K562 (cell line): ENCODE data around the gene OLIG1. TPM values are rescaled to one million over a fixed set of nuclear protein-coding genes. Genes with fewer than 3 reads are reported as not detected.

ENCODE experiments used
- ATAC-seq: fragments of 200-7000 bp; cut with Tn5 transposase; 3 replicates; pipeline ENCODE4 v1.9.1; 2020; ENCODE audit warnings: moderate library complexity
- BruUV-seq: library from RNA; stranded (reverse); fragments of 400-500 nt; replicated peaks from 2 replicates; lab custom pipeline; 2021; lab: Mats Ljungman, UMichigan
- CTCF ChIA-PET: fragments of 300-600 bp; formaldehyde crosslinking; extraction: SDS; loops from one replicate; lab custom pipeline; 2021; ENCODE audit warnings: low intra/inter-chr PET ratio; lab: Yijun Ruan, JAX
- POLR2A ChIA-PET: fragments of 300-600, 350-650 bp; sonication (Branson Sonifier 250); formaldehyde crosslinking; extraction: SDS; loops from one replicate; lab custom pipeline; 2021; ENCODE audit warnings: antibody characterized with exemption, inconsistent platforms; lab: Yijun Ruan, JAX
- DNase-seq, 4 experiments: peaks; one replicate each; pipeline versions ENCODE4 v3.0.0 to v3.0.0-alpha.2; 2011 to 2018; ENCODE audit warnings: low spot score in 3 of 4, mixed read lengths in 3 of 4; ENCODE audit errors: extremely low read depth in 1 of 4
- FAIRE-seq: peaks from 2 replicates; lab custom pipeline; 2011; peaks lifted over from hg19 to GRCh38; lab: Jason Lieb, UNC
- H2AFZ ChIP-seq: 2 replicates; pipeline ENCODE4 v1.6.0; 2011; ENCODE audit warnings: low read depth, low read length, control low read depth, inconsistent platforms
- H3K27ac ChIP-seq: fragments of 200-600 bp; 3 replicates; pipeline ENCODE4 v1.8.0; 2011; ENCODE audit warnings: low read depth, mild to moderate bottlenecking, control low read depth, inconsistent platforms, low read length, moderate library complexity, mixed read lengths; ENCODE audit errors: extremely low read depth
- H3K27me3 ChIP-seq, 2 experiments: fragments of 300-600 bp in 1 of 2; 2 replicates in 1 of 2; 3 replicates in 1 of 2; pipeline versions ENCODE4 v1.6.0 to v1.8.0; 2011; ENCODE audit warnings: inconsistent platforms in 2 of 2, low read length in 2 of 2, mild to moderate bottlenecking in 1 of 2, mixed read lengths in 1 of 2, moderate library complexity in 1 of 2; ENCODE audit not compliant: control insufficient read depth in 2 of 2, insufficient read depth in 2 of 2
- H3K36me3 ChIP-seq: fragments of 300-600 bp; 3 replicates; pipeline ENCODE4 v1.8.0; 2011; ENCODE audit warnings: mild to moderate bottlenecking, low read length, inconsistent platforms; ENCODE audit not compliant: control insufficient read depth, insufficient read depth
- H3K4me1 ChIP-seq, 2 experiments: fragments of 200-600 bp in 1 of 2; replicated peaks in 1 of 2; 2 replicates in 1 of 2; 3 replicates in 1 of 2; pipeline versions ENCODE4 v1.5.1 to v1.8.0; 2011; ENCODE audit warnings: inconsistent platforms in 2 of 2, low read length in 2 of 2, mild to moderate bottlenecking in 1 of 2, mixed read lengths in 1 of 2, moderate library complexity in 1 of 2; ENCODE audit not compliant: control insufficient read depth in 2 of 2, insufficient read depth in 2 of 2
- H3K4me2 ChIP-seq: 2 replicates; pipeline ENCODE4 v1.6.1; 2011; ENCODE audit warnings: low read length, control low read depth, inconsistent platforms, mixed read lengths; ENCODE audit not compliant: insufficient read depth
- H3K4me3 ChIP-seq: fragments of 200-600 bp; sonication (generic), shearing (Covaris generic); 2 replicates; pipeline ENCODE4 v1.5.1; 2016; ENCODE audit warnings: control low read depth, inconsistent platforms
- H3K79me2 ChIP-seq: fragments of 200-600 bp; 3 replicates; pipeline ENCODE4 v1.8.0; 2011; ENCODE audit warnings: low read length, inconsistent platforms; ENCODE audit not compliant: control insufficient read depth, insufficient read depth
- H3K9ac ChIP-seq, 2 experiments: 2 replicates each; pipeline versions ENCODE4 v1.6.0 to v1.6.1; 2011; ENCODE audit warnings: low read depth in 2 of 2, low read length in 2 of 2, control low read depth in 1 of 2, inconsistent platforms in 1 of 2, mild to moderate bottlenecking in 1 of 2, mixed read lengths in 1 of 2; ENCODE audit not compliant: insufficient read depth in 1 of 2
- H3K9me1 ChIP-seq: one replicate; pipeline ENCODE4 v1.6.0; 2011; ENCODE audit warnings: inconsistent platforms, mild to moderate bottlenecking, low read length, moderate library complexity; ENCODE audit not compliant: control insufficient read depth, insufficient read depth
- H3K9me3 ChIP-seq: replicated peaks from 2 replicates; pipeline ENCODE4 v1.5.1; 2011; ENCODE audit warnings: low read depth, low read length, inconsistent platforms; ENCODE audit not compliant: control insufficient read depth, insufficient read depth
- H4K20me1 ChIP-seq: replicated peaks from 2 replicates; pipeline ENCODE4 v1.6.1; 2011; ENCODE audit warnings: low read length, inconsistent platforms, mixed read lengths; ENCODE audit not compliant: control insufficient read depth, insufficient read depth
- ATF4 ChIP-seq: fragments of 450-650 bp; formaldehyde crosslinking; IDR thresholded peaks from 2 replicates; pipeline ENCODE4 v1.4.0; 2022; ENCODE audit warnings: mild to moderate bottlenecking, moderate library complexity
- BHLHE40 ChIP-seq: IDR thresholded peaks from 2 replicates; pipeline ENCODE4 v1.6.1; 2011; ENCODE audit warnings: low read length, improper control_type of control experiment
- CREM ChIP-seq: IDR thresholded peaks from 2 replicates; pipeline ENCODE4 v1.6.1; 2014; ENCODE audit warnings: antibody characterized with exemption, low read depth
- GTF2E2 ChIP-seq: fragments of 200-800 bp; sonication (Bioruptor generic); IDR thresholded peaks from 2 replicates; pipeline ENCODE4 v1.6.1; 2016; ENCODE audit warnings: missing genetic modification characterization, missing compliant biosample characterization
- GTF2F1 ChIP-seq: IDR thresholded peaks from 2 replicates; pipeline ENCODE4 v1.6.1; 2011; ENCODE audit warnings: low read depth, low read length, improper control_type of control experiment
- KLF13 ChIP-seq: fragments of 450-650 bp; IDR thresholded peaks from 2 replicates; pipeline ENCODE4 v1.6.1; 2016; ENCODE audit warnings: missing genetic modification characterization, low read depth, mild to moderate bottlenecking, missing compliant biosample characterization, moderate library complexity, borderline replicate concordance
- MXI1 ChIP-seq: IDR thresholded peaks from 2 replicates; pipeline ENCODE4 v1.6.1; 2011; ENCODE audit warnings: low read depth, mild to moderate bottlenecking, improper control_type of control experiment, low read length
- NCOA1 ChIP-seq: fragments of 450-650 bp; IDR thresholded peaks from 2 replicates; pipeline ENCODE4 v1.6.1; 2016; ENCODE audit warnings: low read depth
- SMARCA4 ChIP-seq: fragments of 450-650 bp; IDR thresholded peaks from 2 replicates; pipeline ENCODE4 v1.6.1; 2016
- SMARCB1 ChIP-seq: IDR thresholded peaks from 2 replicates; pipeline ENCODE4 v1.6.1; 2011; ENCODE audit warnings: improper control_type of control experiment, low read depth; ENCODE audit not compliant: insufficient read length
- WGBS: fragments of 100-300 bp; shearing (Covaris generic); methylation state at CpG from one replicate; pipeline ENCODE4 v1.1.6; 2016; ENCODE audit warnings: low coverage, mixed read lengths; ENCODE audit not compliant: insufficient coverage; ENCODE audit errors: missing lambda C conversion rate; 5-methylcytosine and 5-hydroxymethylcytosine counted together
- in situ Hi-C: fragments of 300-500 bp; cut with MboI; formaldehyde crosslinking; loops from 4 replicates; pipeline ENCODE4 v1.15.0; 2018; ENCODE audit warnings: inconsistent platforms, mixed read lengths
- intact Hi-C: fragments of 100-400 bp; cut with micrococcal nuclease; formaldehyde crosslinking; loops from 2 replicates; pipeline ENCODE4 v1.14.2; 2022
- polyA plus RNA-seq, 8 experiments: library from polyadenylated mRNA; depleted of rRNA in 4 of 8; stranded (reverse) in 5 of 8; unstranded in 3 of 8; fragments of >200 nt; fragmentation: Nextera tagmentation in 2 of 8; fragmentation: Illumina TruSeq in 1 of 8; extraction: Ambion mirVana in 2 of 8; extraction: Trizol in 1 of 8; gene quantifications; 2 replicates each; pipeline versions ENCODE4 v1.2.1 to v1.2.3, GENCODE V29; 2011 to 2014; ENCODE audit warnings: inconsistent platforms in 1 of 8, missing spikeins in 1 of 8
- total RNA-seq, 7 experiments: library from RNA; depleted of rRNA in 6 of 7; stranded (reverse); fragments of >200 nt in 6 of 7; fragmentation: Illumina TruSeq in 2 of 7; extraction: Trizol in 2 of 7; gene quantifications; 2 replicates each; pipeline versions ENCODE4 v1.2.1 to v1.2.3, GENCODE V29; 2011 to 2021; ENCODE audit warnings: low replicate concordance in 1 of 7

OLIG1 gene
- total and polyA plus RNA-seq, 9 of the 15 experiments (the other 6 are each of a cell fraction or from before 2014, with no cell fraction given): not detected

GRCh38 chr21:33036430-33037162 is 33.3 kb upstream of the OLIG1 start:
- ChIA-PET POLR2A (interaction anchor here (0.9 kb wide), 1 partner anchor 19 kb away, joined by 3 read pairs; no protein-coding TSS in a partner anchor), CTCF (no interaction called here)
- H3K9ac ChIP-seq: no peak overlapping the region
- H3K27ac ChIP-seq: no peak overlapping the region
- H4K20me1 ChIP-seq: no peaks in the 10 kb centered on the region
- BruUV-seq: no TSS peak
- FAIRE-seq (no peak), DNase-seq (no peak), ATAC-seq (no peak)
- TF ChIP-seq CREM: no peak
- TF ChIP-seq MXI1: no peak
- TF ChIP-seq SMARCB1: no peak
- TF ChIP-seq KLF13 (tag): no peak
- TF ChIP-seq SMARCA4: no peak
- TF ChIP-seq BHLHE40: no peak
- TF ChIP-seq GTF2F1: no peak
- no peak for TF ChIP-seq ATF4 (CRISPR knock-in tag)
- TF ChIP-seq NCOA1: no peak
- no peak for TF ChIP-seq GTF2E2 (tag)
- peaks cover 3 to 49% of the 10 kb centered on the region in 2 experiments; a peak in 3 of 5 replicates for H3K27me3 ChIP-seq
- H3K79me2 ChIP-seq: no peaks in the 10 kb centered on the region
- no peaks in the 10 kb centered on the region for H3K9me3 ChIP-seq
- H3K9me1 ChIP-seq: no peaks in the 10 kb centered on the region
- H3K4me3 ChIP-seq: no peak overlapping the region
- H3K36me3 ChIP-seq: no peaks in the 10 kb centered on the region
- H3K4me1 ChIP-seq: peaks cover 0 to 6% of the 10 kb centered on the region in 2 experiments; a peak in 1 of 5 replicates
- no peak overlapping the region for H2AFZ ChIP-seq
- intact Hi-C loops: no loop called here
- in situ Hi-C loops: no loop called here
- H3K4me2 ChIP-seq: no peak overlapping the region
- under 1% methylated on average over 11 of the region's 11 CpGs for WGBS
